Activated CD4-positive, alpha-beta T cell treated with anti-CD3 and anti-CD28 coated beads, Interleukin-2, Interleukin-4, amounts not matched to agents 100 ng/mL and 50 ng/mL, durations not matched to agents 16 hours and 8 hours (primary cell): ENCODE measurements around the gene WIPF1.

Experiments
- DNase-seq: peaks from one replicate; pipeline ENCODE4 v3.0.0-alpha.2; 2020; ENCODE audit warnings: low spot score

WIPF1 gene

DNA sequence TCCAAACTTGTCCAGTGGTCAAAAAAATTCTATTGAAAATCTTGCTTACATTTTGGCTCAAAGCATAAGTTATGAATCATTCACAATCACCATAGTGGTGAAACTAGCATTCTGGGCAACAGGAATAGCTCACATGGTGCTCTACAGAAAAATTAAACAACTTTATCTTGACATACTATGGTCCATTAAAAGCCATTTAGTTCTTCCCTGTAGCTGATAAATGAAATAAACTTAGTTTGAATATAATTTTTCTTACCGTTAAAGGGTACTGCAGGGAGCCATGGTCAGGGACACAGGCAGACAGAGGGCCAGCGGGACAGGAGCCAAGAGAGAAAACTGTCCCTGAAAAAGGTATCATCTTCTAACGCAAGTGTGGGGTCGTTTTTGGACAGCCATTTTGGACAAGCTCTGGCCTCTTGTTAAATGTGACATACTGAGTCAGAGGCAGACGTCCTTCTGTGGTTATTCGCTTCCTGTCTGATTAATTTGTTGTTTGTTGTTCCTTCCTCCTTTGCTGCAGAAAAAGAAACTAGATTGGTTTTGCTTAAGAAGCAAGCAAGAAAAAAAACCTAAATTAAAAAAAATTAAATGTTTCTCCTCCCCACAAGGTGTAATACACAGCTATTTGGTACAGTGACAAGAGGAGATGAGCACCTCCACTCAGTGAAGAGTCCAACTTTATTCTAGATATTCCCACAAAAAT is at the start of gene WIPF1:
TSS of gene WIPF1 (minus strand) at position 460 of the 703 bp plus-strand sequence. CDS start 12,231 bp downstream, outside the sequence.
- DNase-seq, result peak; percentile 87

- no peak for DNase-seq
Observed at GRCh38 chr2:174645296-174645695, 47.7 kb upstream of the WIPF1 start.

DNA sequence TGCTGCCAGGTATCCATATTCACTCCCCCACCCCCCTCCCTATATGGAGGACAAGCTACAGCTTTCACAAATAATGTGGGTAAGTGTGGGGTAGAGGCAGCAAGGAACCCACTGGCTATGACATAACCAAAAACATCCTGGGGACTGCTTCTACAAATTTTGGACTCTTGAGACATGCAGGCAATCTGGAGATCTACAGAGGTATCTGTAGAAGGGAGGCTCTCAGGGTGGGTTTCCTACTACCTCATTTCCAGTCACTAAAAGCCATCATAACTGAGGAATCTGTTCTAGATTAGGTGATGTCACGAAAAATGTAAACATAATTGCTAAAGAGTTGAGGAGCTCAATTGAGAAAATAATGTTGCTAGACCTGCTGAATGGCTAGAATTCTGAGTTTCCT is 46.8 kb upstream of the WIPF1 start:
- no peak for DNase-seq

DNA sequence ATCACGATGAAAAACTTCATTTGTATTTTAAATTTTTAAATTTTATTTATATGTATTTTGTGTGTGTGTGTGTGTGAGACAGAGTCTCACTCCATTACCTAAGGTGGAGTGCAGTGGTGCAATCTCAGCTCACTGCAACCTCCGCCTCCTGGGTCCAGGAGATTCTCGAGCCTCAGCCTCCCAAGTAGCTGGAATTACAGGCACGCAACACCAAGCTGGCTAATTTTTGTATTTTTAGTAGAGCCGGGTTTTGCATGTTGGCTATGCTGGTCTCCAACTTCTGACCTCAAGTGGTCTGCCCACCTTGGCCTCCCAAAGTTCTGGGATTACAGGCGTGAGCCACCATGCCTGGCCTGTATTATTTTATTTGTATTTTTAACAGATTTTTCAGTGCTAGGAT is 45.8 kb upstream of the WIPF1 start:
- DNase-seq, result no peak

- DNase-seq, result no peak
Observed at GRCh38 chr2:174641168-174641567, 43.6 kb upstream of the WIPF1 start.

DNA sequence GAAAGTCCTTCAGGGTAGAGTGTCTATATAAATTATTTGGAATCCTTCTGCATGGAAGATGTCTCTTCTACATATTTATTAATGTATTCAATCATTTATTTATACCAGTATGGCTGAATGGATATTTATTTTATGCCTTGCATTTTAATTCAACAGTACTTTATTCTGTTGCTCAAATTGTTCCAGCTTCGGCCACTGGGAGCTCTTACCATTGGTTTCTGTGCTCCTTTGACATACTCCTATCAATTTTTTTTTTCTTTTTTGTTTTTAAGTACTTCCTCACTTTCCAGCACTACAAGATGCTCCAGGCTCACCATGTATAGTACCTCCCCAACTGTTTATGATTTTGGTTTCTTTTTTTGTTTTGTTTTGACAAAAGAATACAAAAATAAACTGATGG is 39.4 kb upstream of the WIPF1 start:
- no peak for DNase-seq

DNA sequence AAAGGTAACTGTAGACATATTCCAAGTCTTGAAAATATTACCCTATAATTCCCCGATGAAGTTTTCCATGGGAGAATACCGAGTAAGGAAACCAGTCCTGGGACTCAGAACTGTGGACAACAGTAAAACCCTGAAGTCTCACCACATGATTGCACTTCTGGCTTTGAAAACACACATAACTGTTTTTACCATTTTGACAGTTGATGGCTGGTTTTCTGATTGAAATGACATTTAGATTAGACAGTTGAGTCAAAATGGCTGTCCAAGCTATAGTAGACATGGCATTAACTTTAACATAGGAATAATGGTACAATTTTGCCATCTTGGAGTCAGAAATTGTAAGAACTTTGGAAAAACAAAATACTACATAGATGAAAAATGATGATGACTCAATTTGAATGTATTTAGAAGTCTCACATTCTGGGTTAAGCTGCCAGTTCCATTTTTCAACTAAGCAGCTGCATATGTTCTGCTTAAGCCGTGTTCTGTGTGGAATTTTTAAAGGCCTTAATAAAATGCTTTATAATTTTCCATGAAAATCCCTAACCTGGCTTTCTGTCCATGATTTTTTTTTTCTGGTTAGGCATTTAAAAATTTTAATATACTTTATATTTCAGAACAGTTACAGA is 38.3 kb upstream of the WIPF1 start:
- DNase-seq, result peak; percentile 60

- DNase-seq, result no peak
Observed at GRCh38 chr2:174635015-174635593, 37.5 kb upstream of the WIPF1 start.

DNA sequence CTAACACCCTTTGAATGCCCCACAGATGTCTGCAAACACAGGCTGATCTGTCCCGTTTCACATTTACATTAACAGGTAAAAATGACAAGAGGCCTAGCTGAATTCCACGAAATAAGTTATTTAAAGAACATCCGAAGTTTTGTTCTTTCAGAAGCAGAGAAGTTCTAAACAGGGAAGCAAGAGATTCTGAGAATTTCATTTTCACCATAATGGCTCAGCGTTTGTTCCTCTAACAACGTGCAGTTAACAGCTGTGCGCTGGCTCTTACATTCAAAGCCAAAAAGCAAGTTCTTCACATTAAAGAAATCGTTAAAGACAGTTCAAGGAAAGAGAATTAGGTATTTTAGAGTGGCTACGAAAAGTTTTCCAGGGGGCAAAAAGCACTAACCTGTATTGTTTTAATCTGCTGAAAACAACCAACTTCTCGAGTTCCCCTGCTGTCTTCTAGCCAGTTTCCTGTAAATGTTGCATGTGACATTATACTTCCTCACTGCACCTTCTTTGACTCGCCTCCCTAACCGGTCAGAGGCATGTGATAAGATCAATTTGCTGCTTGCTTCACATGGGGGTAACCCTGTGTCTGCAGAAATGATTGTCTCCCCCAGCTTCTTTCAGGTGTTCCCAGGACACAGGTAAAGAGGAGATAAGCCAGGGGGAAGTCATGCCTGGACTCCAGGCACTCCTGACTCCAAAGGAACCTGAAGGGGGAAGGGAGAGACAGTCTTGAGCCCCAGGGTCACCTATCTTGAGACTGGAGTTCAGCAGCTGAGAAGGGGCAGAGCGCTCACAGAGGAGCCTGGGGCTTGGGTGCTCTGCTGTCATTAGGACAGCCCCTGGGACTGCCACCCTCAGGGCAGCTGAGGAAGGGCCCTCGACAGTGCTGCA is 36.8 kb upstream of the WIPF1 start:
- DNase-seq, result peak; percentile 84

- no peak for DNase-seq
Observed at GRCh38 chr2:174633623-174633930, 36.0 kb upstream of the WIPF1 start.

DNA sequence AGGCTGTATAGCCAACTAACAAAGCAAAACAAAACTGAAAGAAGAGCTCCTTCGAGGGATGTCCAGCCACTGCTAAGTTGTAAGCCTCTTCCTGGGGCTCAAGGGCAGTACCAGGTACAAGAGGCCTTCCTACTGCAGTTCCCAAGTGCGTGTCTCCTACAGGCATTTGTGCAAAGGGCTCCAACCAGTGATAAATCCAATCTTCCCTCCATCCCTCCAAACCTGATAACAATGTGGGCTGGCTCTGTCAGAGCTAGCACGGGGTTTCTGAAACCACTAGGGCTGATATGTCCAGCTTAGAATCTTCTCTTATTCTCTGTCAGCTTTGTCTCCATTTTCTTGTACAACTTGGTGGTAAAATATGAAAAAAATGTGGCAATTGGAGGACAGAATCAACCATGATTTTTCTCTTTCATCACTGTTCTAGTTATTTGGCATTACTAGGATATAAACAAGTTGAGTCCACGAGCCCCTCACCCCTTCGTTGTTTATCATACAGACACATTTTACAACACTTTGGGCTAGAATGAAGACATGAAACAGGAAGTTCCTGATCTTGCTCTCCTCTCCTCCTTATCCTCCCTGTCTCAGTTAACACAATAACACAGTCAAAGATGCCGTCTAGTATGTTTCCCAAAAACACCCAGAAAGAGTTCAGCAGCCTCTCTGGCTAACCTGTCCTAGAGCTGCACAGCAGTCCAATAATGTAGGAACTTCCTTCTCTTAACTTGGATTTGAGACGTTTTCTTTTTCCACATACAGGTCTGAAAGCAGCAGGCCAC is 35.4 kb upstream of the WIPF1 start:
- no peak for DNase-seq

- peak; percentile 79 for DNase-seq
Observed at GRCh38 chr2:174631009-174631981, 33.7 kb upstream of the WIPF1 start.

GRCh38 chr2:174630107-174630506 is 32.5 kb upstream of the WIPF1 start:
- no peak for DNase-seq

DNA sequence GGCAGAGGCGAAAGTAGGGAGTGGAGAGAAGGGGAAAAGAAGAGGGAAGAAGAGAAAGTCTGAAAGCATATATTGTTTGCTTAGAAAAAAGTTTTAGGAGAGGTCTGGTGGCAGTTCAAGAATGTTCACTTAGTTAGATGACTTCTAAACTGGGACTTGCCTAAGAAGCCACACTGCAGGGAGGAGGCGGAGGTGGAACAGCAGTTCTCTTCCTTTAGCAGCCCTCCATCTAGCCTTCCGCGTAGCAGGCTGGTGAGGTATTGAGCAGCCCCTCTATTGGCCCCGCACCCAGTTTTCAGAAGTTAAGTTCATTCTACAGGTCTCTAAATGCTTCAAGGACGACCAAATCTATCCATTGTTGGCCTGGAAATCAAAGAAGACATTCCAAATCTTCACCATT is 31.9 kb upstream of the WIPF1 start:
- no peak for DNase-seq

DNA sequence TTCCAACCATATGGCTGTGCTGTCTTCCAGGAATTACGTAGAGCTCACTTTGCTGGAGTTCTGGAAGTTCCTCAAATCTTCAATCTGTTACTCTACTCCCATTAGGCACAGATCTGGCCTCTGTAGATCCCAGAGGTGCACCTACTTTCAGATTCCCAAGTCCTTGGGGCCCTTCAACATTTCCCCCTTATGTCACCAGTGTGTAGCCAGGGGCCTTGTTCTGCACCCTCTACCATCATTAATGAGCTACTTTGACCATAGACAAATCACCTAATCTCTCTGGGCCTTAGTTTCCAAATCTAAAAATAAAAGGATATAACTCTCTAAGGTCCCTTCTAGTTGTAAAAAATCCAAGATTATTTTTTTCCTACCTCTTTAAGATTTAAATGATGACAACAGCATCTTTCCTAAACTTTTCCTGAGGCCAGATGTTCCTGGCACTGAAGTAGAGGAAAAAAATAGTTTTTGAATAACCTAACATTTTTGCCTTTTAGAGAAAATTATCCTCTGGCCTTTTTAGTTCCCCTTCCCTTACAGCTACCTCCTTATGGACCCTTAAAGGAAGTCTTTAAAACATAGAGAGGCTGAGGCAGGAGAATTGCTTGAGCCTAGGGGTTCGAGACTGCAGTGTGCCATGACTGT is 31.0 kb upstream of the WIPF1 start:
- no peak for DNase-seq

DNA sequence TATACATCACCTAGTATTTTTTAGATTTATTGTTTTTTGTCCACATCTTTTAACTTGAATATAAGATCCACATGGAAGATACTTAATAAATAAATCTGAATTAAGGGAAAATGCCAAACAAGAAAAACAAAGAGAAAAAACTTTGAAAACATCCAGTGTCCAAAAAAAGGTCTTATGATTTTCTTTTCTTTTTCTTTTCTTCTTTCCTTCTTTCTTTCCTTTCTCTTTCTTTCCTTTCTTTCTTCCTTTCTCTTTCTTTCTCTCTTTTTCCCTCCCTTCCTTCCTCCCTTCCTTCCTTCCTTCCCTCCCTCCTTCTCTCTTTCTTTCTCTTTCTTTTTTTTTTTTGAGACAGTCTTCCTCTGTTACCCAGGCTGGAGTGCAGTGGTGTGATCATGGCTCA is 29.6 kb upstream of the WIPF1 start:
- no peak for DNase-seq

DNA sequence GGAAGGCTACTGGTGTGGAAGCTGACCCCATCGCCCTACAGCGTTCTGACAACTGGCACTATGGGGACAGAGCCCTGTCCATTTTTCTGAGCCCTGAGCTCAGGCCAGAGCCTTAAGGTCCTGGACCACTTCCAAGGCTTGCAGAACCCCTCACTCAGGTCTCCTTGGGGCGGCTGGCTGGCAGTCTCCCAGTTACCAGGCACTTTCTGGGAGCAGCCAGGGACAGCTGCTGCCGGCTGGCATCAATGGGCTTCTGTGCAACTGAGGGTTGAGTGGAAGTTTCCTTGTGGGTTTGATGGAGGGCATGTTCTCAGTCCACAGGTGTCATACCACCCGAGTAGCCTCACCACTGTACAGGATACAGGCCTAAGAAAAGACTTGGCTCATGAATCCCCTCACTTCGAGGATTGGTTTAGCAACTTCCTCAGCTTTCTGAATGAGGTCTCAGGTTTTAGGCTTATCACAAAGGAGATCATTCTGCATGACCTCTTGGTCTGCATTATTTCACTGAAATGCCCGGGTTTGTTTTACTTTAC is 27.4 kb upstream of the WIPF1 start:
- no peak for DNase-seq

DNA sequence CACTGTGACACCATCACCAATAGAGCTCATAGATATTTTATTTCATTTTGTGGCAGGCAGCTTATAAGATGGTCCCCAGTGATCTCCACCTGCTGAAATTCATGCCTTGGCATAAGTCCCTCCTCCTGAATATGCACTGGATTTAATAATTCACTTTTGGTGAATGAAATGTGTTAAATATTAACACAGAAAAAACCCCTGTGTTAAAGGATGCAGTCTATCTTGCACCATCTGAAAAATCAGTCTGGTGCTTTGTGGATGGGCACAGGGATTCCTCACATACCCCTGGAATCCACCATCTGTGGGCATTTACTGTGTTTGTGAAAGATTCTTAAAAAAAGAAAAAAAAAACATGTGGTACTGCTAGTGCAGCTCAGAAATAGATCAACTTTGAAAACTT is 26.1 kb upstream of the WIPF1 start:
- no peak for DNase-seq

- no peak for DNase-seq
Observed at GRCh38 chr2:174623106-174623637, 25.6 kb upstream of the WIPF1 start.

DNA sequence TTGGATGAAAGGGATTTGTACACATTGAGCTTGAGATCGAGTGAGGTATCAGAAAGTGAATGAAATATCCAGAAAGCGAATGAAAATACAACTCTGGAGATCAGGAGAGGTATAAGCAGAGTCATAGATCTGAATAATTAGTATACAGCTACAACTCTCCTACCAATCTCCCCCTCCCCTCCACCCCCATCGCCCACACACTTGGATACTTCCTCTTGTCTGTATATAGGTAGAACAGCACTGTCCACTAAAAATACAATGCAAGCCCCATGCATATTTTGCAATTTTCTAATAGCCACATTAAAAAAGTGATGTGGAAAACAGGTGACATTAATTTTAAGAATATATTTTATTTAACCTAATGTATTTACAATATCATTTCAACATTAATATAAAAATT is 23.7 kb upstream of the WIPF1 start:
- DNase-seq, result no peak
